ENCODE measurements around the gene CACHD1. TPM values are rescaled to one million over a fixed set of nuclear protein-coding genes. Genes with fewer than 3 reads are reported as not detected.

The CACHD1 gene
- total RNA-seq, 1 experiment from 2014 or later, result 8.4 TPM

DNA sequence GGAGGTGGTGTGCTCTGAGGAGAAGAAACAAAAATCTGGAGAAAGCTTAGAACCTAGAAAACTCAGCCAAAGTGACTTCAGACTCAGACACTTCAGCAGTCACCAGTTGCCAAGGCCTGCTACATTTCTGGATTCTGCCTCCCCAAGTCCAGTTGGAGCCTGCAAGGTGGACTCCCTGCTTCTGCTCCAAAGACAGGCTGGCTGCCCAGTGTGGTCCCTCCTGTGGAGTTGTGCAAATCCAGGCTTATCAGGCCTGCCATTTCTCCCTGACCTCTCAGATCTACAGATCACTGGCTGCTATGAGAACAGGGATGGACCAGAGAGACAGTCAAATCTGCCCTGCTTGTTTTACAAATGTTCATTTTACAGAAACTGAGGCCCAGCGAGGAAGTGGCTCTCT is 9.9 kb downstream of the CACHD1 start:
- Histone ChIP-seq H3K4me2 (ENCODE audit: low read length) (no peak overlapping the region), H3K27ac (ENCODE audit: low read depth, low read length) (no peak overlapping the region), H3K9me2 (ENCODE audit: insufficient read depth) (no peaks in the 10 kb centered on the region), H3K36me3 (ENCODE audit: control insufficient read depth in 1 of 2, insufficient read depth in 2 of 2, low read length in 2 of 2) (no peaks in the 10 kb centered on the region), H3K9me3 (ENCODE audit: control insufficient read depth in 1 of 2, insufficient read depth in 1 of 2, low read depth in 1 of 2, low read length in 2 of 2) (no peaks in the 10 kb centered on the region), H3K4me3 (replicated peaks in 1 of 2; ENCODE audit: low read depth in 1 of 2, low read length in 2 of 2) (no peak overlapping the region), H3K9ac (ENCODE audit: low read length) (no peak overlapping the region), H2AFZ (ENCODE audit: low read depth, low read length, poor library complexity, severe bottlenecking) (no peak overlapping the region), H3K4me1 (ENCODE audit: control insufficient read depth in 1 of 2, insufficient read depth in 2 of 2, low read length in 2 of 2) (peaks cover under 1 to 5% of the 10 kb centered on the region in 2 experiments; a peak in 2 of 4 replicates), H3K79me2 (ENCODE audit: insufficient read depth, low read length) (peaks cover 3% of the 10 kb centered on the region; the same call in 1 of the 2 replicates), H3K27me3 (ENCODE audit: insufficient read depth, low read length) (no peaks in the 10 kb centered on the region), H4K20me1 (ENCODE audit: insufficient read depth) (no peaks in the 10 kb centered on the region)
- ChIA-PET CTCF (no interaction called here), RAD21 (ENCODE audit: low non-redundant PET in 1 of 2, low total read pairs in 2 of 2, uncharacterized antibody in 2 of 2, unreplicated experiment in 2 of 2) (interaction anchor here in 1 of 2 experiments (0.7 kb wide), 1 partner anchor 956 kb away, joined by 3 read pairs; no protein-coding TSS in a partner anchor), POLR2A (no interaction called here)
- DNase-seq (ENCODE audit: low read depth, low spot score) (no peak), ATAC-seq (no peak)
- BruUV-seq (replicated peaks), result no TSS peak
- intact Hi-C loops (cut with micrococcal nuclease), result loop anchor here (10.0 kb wide), 1 partner anchor 345 kb away; no protein-coding TSS in a partner anchor
- TF ChIP-seq JUND (IDR thresholded peaks at IDR 0.05), result no peak
- TF ChIP-seq EGR1 (IDR thresholded peaks at IDR 0.05; ENCODE audit: low read depth), result no peak
- no peak for TF ChIP-seq ELF1 (IDR thresholded peaks at IDR 0.05; ENCODE audit: borderline replicate concordance, low read depth)
- TF ChIP-seq, protein P1, sequence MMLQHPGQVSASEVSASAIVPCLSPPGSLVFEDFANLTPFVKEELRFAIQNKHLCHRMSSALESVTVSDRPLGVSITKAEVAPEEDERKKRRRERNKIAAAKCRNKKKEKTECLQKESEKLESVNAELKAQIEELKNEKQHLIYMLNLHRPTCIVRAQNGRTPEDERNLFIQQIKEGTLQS (IDR thresholded peaks at IDR 0.05), result no peak

DNA sequence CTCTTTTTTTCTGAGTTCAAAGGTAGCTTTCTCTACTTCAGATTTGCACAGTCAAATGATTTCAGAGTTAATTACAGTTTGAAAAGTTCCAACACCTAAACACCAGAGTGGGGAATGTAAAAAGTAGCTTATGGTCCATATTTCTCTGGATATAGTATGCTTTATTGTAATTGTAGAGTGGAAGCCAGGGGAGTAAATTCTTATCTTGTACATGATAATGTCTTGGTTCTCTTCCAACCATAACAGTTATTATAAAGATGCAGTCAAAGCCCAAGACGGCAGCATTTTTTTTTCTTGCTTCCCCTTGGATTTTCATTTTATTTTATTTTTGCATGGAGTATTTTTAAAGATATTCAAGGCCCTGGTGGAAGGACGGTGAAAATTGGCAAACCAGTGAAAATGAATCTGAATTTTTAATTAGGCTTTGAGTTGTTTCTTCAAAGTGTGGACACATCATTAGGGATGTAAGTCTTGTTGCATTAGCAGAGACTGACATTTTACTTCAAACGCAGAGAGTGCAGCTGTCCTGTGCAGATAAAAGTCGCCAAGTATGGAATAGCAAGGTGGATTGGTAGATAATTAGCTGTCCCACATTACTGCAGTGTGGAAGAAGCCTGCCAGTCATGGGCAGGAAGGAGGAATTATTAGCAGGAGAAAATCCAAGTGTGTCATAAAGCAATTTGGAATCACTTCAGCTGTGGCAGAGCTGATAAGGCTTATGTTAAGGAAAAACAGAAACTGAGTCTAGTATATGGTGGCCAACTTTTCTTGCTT is 11.3 kb downstream of the CACHD1 start:
- RAD21 ChIA-PET (ENCODE audit: low non-redundant PET in 1 of 2, low total read pairs in 2 of 2, uncharacterized antibody in 2 of 2, unreplicated experiment in 2 of 2), result no interaction called here
- no peaks in the 10 kb centered on the region for H3K27me3 ChIP-seq (ENCODE audit: insufficient read depth, low read length)
- no peak overlapping the region for H3K4me2 ChIP-seq (ENCODE audit: low read length)
- CTCF ChIA-PET, result interaction anchor here (0.7 kb wide), 1 partner anchor 15 kb away, joined by 3 read pairs; no protein-coding TSS in a partner anchor
- POLR2A ChIA-PET, result no interaction called here
- no peak overlapping the region for H3K9ac ChIP-seq (ENCODE audit: low read length)
- no peaks in the 10 kb centered on the region for H3K36me3 ChIP-seq (ENCODE audit: control insufficient read depth in 1 of 2, insufficient read depth in 2 of 2, low read length in 2 of 2)
- H3K79me2 ChIP-seq (ENCODE audit: insufficient read depth, low read length), result 0 out of 2 replicates have a peak, but pooled peaks cover 3% of the 10 kb centered on the region
- H2AFZ ChIP-seq (ENCODE audit: low read depth, low read length, poor library complexity, severe bottlenecking), result no peak overlapping the region
- H3K27ac ChIP-seq (ENCODE audit: low read depth, low read length), result no peak overlapping the region
- no peaks in the 10 kb centered on the region for H3K9me3 ChIP-seq (ENCODE audit: control insufficient read depth in 1 of 2, insufficient read depth in 1 of 2, low read depth in 1 of 2, low read length in 2 of 2)
- peaks cover 0 to 5% of the 10 kb centered on the region in 2 experiments; a peak in 1 of 4 replicates for H3K4me1 ChIP-seq (ENCODE audit: control insufficient read depth in 1 of 2, insufficient read depth in 2 of 2, low read length in 2 of 2)
- TF ChIP-seq EZH2 (IDR thresholded peaks at IDR 0.05), result no peak
- TF ChIP-seq YY1 (IDR thresholded peaks at IDR 0.05; ENCODE audit: extremely low read depth, insufficient replicate concordance, low read depth, low read length), result no peak
- TF ChIP-seq SIN3A (IDR thresholded peaks at IDR 0.05; ENCODE audit: low read depth), result no peak
- TF ChIP-seq, protein P2, sequence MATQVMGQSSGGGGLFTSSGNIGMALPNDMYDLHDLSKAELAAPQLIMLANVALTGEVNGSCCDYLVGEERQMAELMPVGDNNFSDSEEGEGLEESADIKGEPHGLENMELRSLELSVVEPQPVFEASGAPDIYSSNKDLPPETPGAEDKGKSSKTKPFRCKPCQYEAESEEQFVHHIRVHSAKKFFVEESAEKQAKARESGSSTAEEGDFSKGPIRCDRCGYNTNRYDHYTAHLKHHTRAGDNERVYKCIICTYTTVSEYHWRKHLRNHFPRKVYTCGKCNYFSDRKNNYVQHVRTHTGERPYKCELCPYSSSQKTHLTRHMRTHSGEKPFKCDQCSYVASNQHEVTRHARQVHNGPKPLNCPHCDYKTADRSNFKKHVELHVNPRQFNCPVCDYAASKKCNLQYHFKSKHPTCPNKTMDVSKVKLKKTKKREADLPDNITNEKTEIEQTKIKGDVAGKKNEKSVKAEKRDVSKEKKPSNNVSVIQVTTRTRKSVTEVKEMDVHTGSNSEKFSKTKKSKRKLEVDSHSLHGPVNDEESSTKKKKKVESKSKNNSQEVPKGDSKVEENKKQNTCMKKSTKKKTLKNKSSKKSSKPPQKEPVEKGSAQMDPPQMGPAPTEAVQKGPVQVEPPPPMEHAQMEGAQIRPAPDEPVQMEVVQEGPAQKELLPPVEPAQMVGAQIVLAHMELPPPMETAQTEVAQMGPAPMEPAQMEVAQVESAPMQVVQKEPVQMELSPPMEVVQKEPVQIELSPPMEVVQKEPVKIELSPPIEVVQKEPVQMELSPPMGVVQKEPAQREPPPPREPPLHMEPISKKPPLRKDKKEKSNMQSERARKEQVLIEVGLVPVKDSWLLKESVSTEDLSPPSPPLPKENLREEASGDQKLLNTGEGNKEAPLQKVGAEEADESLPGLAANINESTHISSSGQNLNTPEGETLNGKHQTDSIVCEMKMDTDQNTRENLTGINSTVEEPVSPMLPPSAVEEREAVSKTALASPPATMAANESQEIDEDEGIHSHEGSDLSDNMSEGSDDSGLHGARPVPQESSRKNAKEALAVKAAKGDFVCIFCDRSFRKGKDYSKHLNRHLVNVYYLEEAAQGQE (IDR thresholded peaks at IDR 0.05; ENCODE audit: low read depth), result no peak
- TF ChIP-seq SP1 (IDR thresholded peaks at IDR 0.05; ENCODE audit: low read depth), result no peak
- TF ChIP-seq TCF7L2 (IDR thresholded peaks at IDR 0.05; ENCODE audit: borderline replicate concordance, extremely low read depth, insufficient read depth, insufficient read length), result no peak
- intact Hi-C loops (cut with micrococcal nuclease), result no loop called here
- H3K4me3 ChIP-seq (replicated peaks in 1 of 2; ENCODE audit: low read depth in 1 of 2, low read length in 2 of 2), result no peak overlapping the region
- no peaks in the 10 kb centered on the region for H3K9me2 ChIP-seq (ENCODE audit: insufficient read depth)
- ATAC-seq, result no peak
- DNase-seq (ENCODE audit: low read depth, low spot score), result no peak
- no TSS peak for BruUV-seq (replicated peaks)
- H4K20me1 ChIP-seq (ENCODE audit: insufficient read depth), result no peaks in the 10 kb centered on the region

All from HCT116 (cell line).